Muscle of leg (tissue), 11 donors: ENCODE results near the gene MAGEA8. TPM values are rescaled to one million over a fixed set of nuclear protein-coding genes. Genes with fewer than 3 reads are reported as not detected.
"Not testable (repeated sequence)": the region's sequence is repeated elsewhere in the genome, so short reads cannot be mapped to it uniquely, and the experiment has no call there.

Experiments used
- DNase-seq: peaks from one replicate; pipeline ENCODE4 v3.0.0; 2013
- H3K27ac ChIP-seq: one replicate; pipeline ENCODE4 v1.5.1; 2013; ENCODE audit warnings: mild to moderate bottlenecking, low read length, control low read depth
- H3K27me3 ChIP-seq: one replicate; pipeline ENCODE4 v1.6.1; 2013; ENCODE audit warnings: low read length; ENCODE audit not compliant: control insufficient read depth, insufficient read depth
- H3K36me3 ChIP-seq: one replicate; pipeline ENCODE4 v1.6.1; 2013; ENCODE audit warnings: low read length; ENCODE audit not compliant: control insufficient read depth, insufficient read depth
- H3K4me1 ChIP-seq: one replicate; pipeline ENCODE4 v1.6.1; 2013; ENCODE audit warnings: low read length; ENCODE audit not compliant: control insufficient read depth, insufficient read depth
- H3K4me3 ChIP-seq: one replicate; pipeline ENCODE4 v1.5.1; 2013; ENCODE audit warnings: low read length, control low read depth
- H3K9me3 ChIP-seq: replicated peaks from 2 replicates; pipeline ENCODE4 v1.6.1; 2013; ENCODE audit warnings: low read depth, low read length; ENCODE audit not compliant: control insufficient read depth
- WGBS: methylation state at CpG from one replicate; pipeline ENCODE4 v1.1.5; 2013; ENCODE audit warnings: missing lambda C conversion rate; ENCODE audit not compliant: insufficient coverage; 5-methylcytosine and 5-hydroxymethylcytosine counted together
- polyA plus RNA-seq, 8 donors: library from polyadenylated mRNA; unstranded; fragments of 120-200 nt; gene quantifications; one replicate each; pipeline versions ENCODE4 v1.2.1 to v1.2.3, GENCODE V29; 2013; ENCODE audit warnings: inconsistent platforms in 1 of 8, low replicate concordance in 1 of 8; ENCODE audit not compliant: insufficient read length in 8 of 8, insufficient read depth in 1 of 8
- total RNA-seq: library from RNA; stranded (reverse); fragments of 120-200 nt; gene quantifications from one replicate; pipeline ENCODE4 v1.2.4, GENCODE V29; 2013

MAGEA8 gene
- total and polyA plus RNA-seq, 9 donors, result 0.13 to 0.35 (median 0.15) TPM; not detected in 6

DNA sequence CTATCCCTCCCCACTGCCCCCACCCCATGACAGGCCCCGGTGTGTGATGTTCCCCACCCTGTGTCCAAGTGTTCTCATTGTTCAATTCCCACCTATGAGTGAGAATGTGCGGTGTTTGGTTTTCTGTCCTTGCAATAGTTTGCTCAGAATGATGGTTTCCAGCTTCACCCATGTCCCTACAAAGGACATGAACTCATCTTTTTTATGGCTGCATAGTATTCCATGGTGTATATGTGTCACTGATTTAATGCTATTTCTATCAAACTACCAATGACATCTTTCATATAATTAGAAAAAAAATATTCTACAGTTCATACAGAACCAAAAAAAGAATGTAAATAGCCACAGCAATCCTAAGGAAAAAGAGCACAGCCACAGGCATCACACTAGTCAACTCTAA is 9.8 kb downstream of the MAGEA8 start:
- H3K9me3 ChIP-seq, DNase-seq, H3K27ac ChIP-seq, H3K4me3 ChIP-seq, H3K27me3 ChIP-seq, H3K36me3 ChIP-seq, H3K4me1 ChIP-seq: not testable (repeated sequence)
- WGBS, result no CpG with 5 or more reads among the region's 2 CpGs

DNA sequence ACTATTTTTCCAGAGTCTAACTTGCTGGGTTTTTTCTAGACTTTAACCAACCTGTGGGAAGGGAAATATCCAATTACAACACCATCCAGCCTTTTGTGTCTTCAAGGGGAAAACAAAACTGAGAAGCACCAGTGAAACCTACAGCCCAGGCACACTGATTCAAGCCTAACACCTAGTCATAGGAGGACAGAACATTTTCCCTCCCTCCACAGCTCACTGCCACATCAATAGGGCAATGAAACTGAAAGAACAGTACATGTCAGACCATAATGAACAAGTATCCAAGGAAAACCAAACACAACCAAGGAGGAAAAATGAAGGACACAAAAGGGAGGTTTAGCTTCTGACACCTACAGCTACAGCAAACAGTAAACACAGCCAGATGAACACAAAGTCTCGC is 17.6 kb downstream of the MAGEA8 start:
- H3K4me1 ChIP-seq, result no peaks in the 10 kb centered on the region
- no peaks in the 10 kb centered on the region for H3K36me3 ChIP-seq
- WGBS, result no CpG with 5 or more reads among the region's 1 CpG
- H3K9me3 ChIP-seq, result no peaks in the 10 kb centered on the region
- no peaks in the 10 kb centered on the region for H3K27me3 ChIP-seq
- no peak overlapping the region for H3K4me3 ChIP-seq
- no peak for DNase-seq
- H3K27ac ChIP-seq, result no peak overlapping the region

DNA sequence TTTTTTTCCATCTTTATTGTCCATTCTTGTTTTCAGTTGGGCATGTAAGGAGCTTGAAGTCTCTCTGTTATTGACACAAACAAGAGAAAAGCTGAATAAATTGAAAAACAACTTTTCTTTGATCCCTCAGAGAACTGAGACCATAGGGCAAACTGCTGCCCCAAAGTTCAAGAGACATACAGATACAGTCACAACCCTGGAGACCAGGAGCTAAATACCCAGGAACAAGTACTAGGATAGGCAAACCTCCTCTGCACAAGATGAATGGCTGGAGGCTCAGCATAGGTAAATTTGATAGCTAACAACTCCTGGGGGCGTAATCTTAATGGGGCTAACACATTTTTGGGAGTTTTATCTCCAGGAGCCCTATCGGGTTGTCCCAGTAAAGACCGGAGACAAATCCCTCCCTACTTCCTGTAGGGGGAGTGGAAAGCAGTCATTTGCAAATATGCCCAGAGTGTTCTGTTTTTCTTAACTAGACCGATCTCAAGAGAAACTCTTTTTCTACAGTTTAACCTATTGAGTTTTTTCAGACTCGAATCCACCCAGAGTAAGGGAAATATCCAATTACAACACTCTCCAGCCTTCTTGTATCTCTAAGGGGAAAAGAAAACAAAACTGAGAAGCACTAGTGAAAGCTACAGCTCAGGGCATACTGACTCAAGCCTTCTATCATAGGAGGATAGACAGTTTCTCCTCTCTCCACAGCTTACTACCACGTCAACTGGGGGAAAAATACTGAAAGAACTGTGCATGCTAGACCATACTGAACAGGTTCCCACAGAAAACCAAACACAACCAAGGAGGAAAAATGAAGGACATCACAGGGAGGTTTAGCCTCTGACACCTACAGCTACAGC is 23.1 kb downstream of the MAGEA8 start:
- no peak overlapping the region for H3K27ac ChIP-seq
- H3K4me3 ChIP-seq, result no peak overlapping the region
- WGBS, result no CpG with 5 or more reads among the region's 6 CpGs
- no peaks in the 10 kb centered on the region for H3K27me3 ChIP-seq
- no peaks in the 10 kb centered on the region for H3K9me3 ChIP-seq
- DNase-seq, result no peak
- no peaks in the 10 kb centered on the region for H3K36me3 ChIP-seq
- no peaks in the 10 kb centered on the region for H3K4me1 ChIP-seq

DNA sequence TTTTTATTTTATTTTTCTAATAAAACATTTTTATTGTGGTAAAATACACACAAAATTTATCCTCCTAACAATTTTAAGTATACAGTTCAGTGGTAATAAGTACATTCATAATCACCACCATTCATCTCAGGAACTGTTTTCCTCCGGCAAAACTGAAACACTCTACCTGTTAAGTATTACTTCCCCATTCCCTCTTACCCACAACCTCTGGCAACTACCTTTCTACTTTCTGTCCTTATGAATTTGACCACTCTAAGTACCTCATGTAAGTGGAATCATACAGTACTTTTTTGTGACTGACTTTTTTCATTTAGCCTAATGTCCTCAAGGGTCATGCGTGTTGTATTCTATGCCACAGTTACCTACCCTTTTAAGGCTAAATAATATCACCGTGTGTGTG is 27.3 kb downstream of the MAGEA8 start:
- no peaks in the 10 kb centered on the region for H3K9me3 ChIP-seq
- H3K27ac ChIP-seq, result no peak overlapping the region
- no peaks in the 10 kb centered on the region for H3K27me3 ChIP-seq
- WGBS, result 100% methylated on average over 1 of the region's 3 CpGs
- no peaks in the 10 kb centered on the region for H3K36me3 ChIP-seq
- no peaks in the 10 kb centered on the region for H3K4me1 ChIP-seq
- no peak overlapping the region for H3K4me3 ChIP-seq
- DNase-seq, result no peak

DNA sequence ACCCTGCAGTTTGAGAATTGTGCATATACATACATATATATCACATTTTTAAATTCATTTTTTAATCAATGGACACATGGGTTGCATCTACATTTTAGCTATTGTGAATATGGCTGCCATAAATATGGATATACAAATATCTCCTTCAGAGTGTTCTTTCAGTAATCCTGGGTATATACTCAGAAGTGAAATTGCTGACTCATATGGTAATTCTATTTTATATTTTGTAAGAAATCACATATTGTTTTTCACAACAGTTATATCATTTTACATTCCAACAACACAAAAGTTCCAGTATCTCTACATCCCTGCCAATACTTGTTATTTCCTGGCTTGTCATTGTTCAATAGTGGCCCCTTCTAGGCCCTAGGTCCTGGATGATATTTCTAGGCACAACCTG is 27.7 kb downstream of the MAGEA8 start:
- DNase-seq, result no peak
- Histone ChIP-seq H3K27ac (no peak overlapping the region), H3K36me3 (no peaks in the 10 kb centered on the region)

DNA sequence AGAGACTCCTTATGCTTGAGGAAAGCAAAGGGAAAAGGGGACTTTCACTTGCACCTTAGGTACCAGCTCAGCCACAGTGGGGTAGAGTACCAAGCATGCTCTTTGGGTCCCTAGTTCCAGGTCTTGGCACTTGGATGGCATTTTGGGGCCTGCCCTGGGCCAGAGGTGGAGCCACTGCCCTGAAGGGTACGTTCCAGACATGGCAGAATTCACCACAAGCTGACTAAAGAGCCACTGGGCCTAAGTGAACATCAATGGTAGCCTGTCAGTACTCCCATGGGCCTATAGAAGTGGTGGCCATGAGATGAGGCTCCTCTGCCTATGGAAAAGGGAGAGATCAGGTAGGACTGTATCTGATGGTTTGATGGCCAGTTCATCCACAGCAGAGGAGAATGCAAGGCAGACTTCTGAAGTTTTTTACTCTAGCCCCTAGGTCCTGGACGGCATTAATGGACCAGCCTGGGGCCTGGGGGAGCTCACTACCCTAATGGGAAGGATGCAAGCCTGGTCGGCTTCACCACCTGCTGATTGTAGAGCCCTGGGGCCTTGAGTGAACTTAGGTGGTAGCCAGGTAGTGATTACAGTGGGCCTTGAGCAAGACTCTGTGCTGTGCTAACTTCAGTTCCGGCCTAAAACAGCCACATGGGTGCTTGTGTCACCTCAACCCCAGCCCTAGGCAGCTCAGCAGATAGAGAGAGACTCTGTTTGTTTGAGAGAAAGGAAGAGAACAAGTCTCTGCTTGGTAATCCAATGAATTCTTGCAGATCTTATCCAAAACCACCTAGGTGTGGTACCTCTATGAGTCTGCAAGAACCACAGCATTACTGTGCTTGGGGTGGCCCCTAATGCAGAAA is 28.6 kb downstream of the MAGEA8 start:
- Histone ChIP-seq H3K27me3 (no peaks in the 10 kb centered on the region), H3K36me3 (no peaks in the 10 kb centered on the region), H3K27ac (no peak overlapping the region), H3K9me3 (no peaks in the 10 kb centered on the region), H3K4me1 (no peaks in the 10 kb centered on the region), H3K4me3 (no peak overlapping the region)
- DNase-seq, result no peak
- 83% methylated on average over 3 of the region's 4 CpGs for WGBS

More for the DNA sequence above, 27.7 kb downstream of the MAGEA8 start:
- no peaks in the 10 kb centered on the region for H3K27me3 ChIP-seq
- no peaks in the 10 kb centered on the region for H3K9me3 ChIP-seq
- H3K4me1 ChIP-seq, result no peaks in the 10 kb centered on the region
- H3K4me3 ChIP-seq, result no peak overlapping the region

DNA sequence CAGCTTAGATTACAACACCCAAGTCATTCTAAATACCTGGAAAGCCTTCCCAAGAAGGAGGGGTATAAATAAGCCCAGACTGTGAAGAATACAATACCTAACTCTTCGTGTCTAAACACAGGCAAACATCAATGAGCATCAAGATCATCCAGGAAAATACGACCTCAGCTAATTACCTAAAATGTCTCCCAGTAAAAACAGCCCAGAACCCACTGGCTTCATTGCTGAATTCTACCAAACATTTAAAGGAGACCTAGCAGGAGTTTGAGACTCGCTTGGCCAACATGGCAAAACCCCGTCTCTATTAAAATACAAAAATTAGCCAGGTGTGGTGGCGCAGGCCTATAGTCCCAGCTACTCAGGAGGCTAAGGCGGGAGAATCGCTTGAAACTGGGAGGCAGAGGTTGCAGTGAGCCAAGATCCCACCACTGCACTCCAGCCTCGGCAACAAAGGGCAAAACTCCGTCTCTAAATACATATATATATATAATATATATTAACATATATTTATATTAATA is 29.3 kb downstream of the MAGEA8 start:
- Histone ChIP-seq H3K4me1 (no peaks in the 10 kb centered on the region), H3K4me3 (no peak overlapping the region), H3K9me3 (no peaks in the 10 kb centered on the region), H3K27ac (no peak overlapping the region), H3K36me3 (no peaks in the 10 kb centered on the region), H3K27me3 (no peaks in the 10 kb centered on the region)
- DNase-seq, result no peak
- 73% methylated on average over 3 of the region's 9 CpGs for WGBS

DNA sequence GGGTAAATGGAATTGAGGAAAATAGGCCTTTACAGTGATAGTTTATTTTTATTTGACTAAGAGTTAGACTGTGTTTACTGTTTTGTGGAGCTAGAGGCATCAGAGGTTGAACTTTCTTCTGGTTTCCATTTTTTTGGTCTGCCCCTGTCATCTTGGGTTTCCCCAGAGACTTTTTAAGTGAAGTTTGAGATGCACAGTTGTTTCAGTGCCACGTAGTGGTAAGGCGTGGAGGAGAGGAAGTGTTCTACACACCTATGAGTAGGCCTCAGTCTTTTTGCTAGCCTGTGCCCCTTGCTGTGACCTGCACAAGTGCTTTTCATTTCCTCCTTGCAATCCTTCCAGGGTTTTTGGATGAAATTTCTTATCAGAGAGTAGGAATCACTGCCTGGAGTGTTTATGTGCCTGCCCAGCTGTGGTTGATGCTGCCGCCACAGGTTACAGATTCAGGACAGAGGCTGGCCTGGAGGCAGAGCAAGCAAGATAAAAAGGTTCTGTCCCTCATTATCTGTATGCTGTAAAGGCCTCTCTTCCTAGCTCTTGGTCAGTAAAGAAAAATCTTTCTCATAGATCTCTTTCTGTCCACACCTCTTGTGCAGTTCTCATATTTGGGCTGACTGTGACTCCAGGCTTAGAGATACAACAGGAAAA is 35.9 kb downstream of the MAGEA8 start:
- H3K36me3 ChIP-seq, result no peaks in the 10 kb centered on the region
- H3K27ac ChIP-seq, result no peak overlapping the region
- 100% methylated on average over 1 of the region's 3 CpGs for WGBS
- no peaks in the 10 kb centered on the region for H3K4me1 ChIP-seq
- no peak overlapping the region for H3K4me3 ChIP-seq
- H3K27me3 ChIP-seq, result no peaks in the 10 kb centered on the region
- DNase-seq, result no peak
- H3K9me3 ChIP-seq, result no peaks in the 10 kb centered on the region

DNA sequence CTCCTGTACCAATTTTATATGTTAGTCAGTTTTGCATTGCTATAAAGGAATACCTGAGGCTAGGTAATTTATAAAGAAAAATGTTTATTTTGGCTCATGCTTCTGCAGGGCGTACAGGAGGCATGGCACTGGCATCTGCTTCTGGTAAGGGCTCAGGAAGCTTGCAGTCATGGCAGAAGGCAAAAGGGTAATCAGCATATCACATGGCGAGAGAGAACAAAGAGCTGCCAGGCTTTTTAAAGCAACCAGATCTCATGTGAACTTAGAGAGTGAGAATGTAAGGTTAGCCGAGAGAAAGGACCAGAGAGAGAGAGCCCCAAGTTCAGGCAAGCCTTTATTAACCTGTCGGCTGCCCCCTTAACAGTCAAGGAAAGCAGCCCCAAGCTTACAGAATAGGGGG is 42.9 kb downstream of the MAGEA8 start:
- WGBS, result no CpG with 5 or more reads among the region's 4 CpGs
- not testable (repeated sequence) for H3K27me3 ChIP-seq, H3K27ac ChIP-seq, DNase-seq, H3K36me3 ChIP-seq, H3K9me3 ChIP-seq, H3K4me3 ChIP-seq, H3K4me1 ChIP-seq

DNA sequence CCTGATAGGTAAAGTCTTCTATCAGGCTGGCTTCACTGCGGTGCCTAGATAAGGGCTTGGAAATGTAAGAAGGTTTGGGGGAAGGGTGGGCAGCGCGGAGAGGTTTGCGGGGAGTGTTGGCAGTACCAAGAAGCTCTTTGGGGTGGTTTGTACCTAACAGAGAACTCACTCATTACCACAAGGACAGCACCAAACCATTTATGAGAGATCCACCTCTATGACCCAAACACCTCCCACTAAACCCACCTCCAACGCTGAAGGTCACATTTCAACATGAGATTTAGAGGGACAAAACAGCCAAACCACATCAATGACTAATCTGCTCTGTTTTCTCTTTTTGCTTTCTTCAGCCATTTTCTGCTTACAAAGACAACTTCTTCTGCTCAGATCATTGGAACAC is 43.5 kb downstream of the MAGEA8 start:
- H3K4me3 ChIP-seq, DNase-seq, H3K36me3 ChIP-seq, H3K27ac ChIP-seq, H3K4me1 ChIP-seq, H3K27me3 ChIP-seq, H3K9me3 ChIP-seq: not testable (repeated sequence)
- WGBS, result no CpG with 5 or more reads among the region's 5 CpGs
